Renal cortical epithelial cell (primary cell): Measurements from ENCODE around the gene TMEM92. TPM values are rescaled to one million over a fixed set of nuclear protein-coding genes. Genes with fewer than 3 reads are reported as not detected.
A peak's percentile ranks its signal among the peaks of the same experiment; 100 is the strongest.
"Not testable (repeated sequence)": the region's sequence is repeated elsewhere in the genome, so short reads cannot be mapped to it uniquely, and the experiment has no call there.

ENCODE experiments used
- DNase-seq: peaks from one replicate; pipeline ENCODE4 v3.0.0-alpha.2; 2011; ENCODE audit warnings: low read depth
- total RNA-seq: library from RNA; depleted of rRNA; stranded (reverse); fragments of >200 nt; gene quantifications from 2 replicates; pipeline ENCODE4 v1.2.3, GENCODE V29; 2014

The TMEM92 gene
- total RNA-seq, 1 donor from 2014 or later = 2.3 TPM

DNA sequence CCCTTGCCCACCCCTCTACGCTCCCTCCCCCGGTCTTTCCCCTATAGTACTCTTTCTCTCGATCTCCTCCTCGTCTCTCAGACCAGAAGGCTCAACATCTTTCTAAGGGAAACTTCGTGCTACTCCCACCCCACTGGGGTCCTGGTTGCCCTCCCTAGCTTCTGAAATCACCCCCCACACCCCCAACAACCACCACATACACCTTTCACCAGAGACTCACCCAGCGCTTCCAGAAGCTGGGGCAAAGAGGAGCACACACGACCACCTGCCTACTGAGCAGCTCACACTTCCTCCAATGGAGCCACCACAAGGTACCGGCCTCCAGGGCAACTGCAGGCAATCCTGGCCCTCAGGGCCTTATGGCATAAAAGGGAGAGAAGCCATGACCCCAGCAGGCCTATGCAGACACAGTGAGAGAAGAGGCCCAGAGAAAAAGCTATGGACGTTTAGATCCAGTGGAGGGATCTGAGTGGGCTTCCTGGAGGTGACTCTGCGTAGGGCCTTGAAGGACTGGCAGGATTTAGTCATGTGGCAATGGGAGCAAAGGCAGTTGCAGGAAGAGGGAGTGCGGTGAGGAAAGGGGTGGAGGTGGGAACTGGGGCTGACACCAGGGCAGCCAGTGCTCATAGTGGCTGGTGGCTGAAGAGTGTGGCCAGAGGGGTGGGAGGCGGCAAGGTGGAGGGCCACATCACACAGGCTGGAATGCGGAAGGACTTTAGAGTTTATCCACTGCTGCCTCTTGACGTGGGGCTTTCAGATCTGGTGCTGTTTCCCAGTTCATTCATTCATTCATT, 12.1 kb upstream of the TMEM92 start:
- DNase-seq = no peak

DNA sequence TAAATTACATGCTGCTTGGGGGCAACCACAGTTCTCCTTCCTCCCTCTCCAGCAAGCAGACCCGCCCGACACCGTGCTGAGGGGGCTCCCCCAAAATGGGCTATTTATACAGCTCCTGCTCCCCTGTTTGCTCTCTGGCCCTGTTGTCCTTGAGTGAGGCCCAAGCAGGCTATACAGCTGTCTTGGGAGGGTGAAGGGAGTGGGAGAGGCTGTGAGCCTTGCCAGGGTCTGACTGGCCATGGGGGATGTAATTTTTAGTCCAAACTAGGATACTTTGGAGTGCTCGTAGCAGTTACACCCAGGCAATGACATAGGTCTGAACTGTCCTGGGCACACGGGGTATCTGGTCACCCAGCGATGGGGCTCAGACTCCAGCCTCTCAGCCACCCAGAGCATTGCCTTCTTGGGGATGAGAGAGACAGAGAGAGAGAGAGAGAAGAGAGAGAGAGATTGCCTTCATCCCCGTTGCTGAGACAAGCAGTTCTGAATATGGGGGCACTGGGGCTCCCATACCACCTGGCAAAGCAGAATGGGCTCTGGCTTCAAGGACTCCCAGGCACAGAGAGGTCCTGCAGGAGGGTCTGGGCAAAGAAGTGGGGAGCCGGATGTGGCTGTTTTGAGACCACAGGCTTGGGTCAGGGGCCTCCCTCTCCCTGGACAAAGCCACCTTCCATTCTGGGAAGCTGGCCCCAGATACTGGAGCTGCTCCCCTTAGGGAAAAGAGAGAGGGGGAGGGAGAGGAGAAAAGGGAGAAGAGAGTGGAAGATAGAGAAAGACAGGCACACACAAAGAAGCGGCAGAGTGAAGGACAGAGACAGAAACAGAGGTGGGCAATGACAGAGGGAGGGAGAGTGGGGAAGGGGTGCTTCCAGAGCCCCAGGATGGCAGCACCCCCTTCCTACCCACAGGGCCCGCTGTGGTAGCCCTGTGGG, 10.7 kb upstream of the TMEM92 start:
- DNase-seq = no peak

DNA sequence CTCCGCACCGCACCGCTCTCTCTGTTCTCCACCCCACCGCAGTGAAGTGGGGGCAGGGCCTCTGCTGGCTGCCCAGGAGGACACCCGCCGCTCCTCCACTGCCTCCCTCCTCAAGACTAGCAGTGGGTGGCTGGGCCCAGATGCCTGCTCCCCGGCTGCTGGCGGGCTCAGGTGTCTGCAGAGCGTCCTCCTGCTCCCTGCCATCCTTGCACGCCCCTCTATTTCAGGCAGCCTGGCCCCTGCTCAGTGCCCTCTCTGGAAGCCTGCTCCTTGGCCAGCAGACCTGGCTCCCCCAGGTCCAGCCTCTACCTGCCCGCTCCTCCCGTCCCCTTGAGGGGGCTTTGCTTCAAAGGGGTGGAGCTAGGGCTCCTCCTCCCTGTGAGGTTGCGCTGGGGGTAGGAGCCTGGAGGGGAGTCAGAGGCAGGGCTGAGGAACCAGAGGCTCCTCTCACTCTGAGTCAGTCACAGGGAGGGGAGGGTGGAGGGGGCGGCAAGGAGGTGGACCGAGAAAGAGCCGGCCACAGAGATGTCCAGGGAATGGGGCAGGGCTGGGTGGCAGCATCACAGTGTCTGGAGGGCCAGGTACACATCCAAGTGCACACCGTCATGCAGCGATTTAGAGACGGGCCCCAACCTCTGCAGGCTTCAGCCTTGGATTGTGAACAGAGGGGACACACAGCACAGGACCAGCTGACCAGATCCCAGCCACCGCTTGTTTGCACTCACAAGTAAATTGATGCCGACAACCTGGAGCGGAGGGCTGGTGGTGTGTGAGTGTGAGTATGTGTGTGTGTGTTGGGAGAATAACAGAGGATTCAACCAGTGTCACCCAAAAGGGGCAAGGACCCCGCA, 9.8 kb upstream of the TMEM92 start:
- no peak for DNase-seq

DNA sequence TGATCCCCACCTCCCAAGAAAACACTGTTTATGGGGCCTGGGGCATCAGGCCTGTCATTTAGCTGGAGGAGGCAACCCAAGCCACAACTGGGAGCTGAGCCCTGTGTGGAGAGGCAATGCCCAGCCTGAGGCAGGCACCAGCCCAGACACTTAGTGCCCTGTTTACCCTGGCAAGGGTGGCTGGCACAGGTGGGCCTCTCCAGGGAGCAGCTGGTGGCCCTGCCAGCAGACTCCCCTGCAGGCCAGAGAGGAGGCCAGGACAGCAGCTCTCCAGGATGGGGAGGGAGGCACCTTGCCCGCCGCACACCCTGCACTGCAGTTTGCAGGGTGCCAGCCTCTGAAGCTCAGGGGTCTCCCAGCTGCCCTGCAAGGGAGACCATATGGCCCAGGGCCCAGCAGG, 9.1 kb upstream of the TMEM92 start:
- DNase-seq = no peak

DNA sequence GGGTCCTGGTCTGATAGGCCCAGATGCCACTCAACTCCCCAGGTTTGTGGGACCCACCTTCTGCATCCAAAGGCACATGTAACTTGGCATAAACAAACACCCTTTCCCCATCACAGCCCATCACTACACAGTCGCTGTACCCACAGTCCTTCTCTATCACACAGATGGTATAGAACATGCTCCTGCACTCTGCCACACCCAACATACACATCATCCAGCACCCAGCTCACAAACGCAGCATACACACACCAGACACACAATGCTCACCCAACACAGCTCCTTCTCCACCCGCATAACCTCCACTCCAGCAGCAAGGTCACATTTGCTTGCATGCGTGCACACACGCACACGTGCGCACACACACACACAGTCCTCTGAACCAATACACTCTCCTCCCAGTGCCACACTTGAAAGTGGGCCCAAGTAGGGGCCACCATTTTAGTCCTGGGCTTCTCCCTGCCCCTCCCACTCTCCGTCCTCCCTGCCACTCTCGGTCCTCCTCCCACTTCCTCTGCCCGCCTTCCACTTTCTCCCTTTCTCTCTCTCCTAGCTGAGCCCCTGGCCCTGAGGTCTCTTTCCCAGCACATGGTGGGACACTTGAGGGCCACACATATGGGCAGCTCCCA, 8.5 kb upstream of the TMEM92 start:
- no peak for DNase-seq

DNA sequence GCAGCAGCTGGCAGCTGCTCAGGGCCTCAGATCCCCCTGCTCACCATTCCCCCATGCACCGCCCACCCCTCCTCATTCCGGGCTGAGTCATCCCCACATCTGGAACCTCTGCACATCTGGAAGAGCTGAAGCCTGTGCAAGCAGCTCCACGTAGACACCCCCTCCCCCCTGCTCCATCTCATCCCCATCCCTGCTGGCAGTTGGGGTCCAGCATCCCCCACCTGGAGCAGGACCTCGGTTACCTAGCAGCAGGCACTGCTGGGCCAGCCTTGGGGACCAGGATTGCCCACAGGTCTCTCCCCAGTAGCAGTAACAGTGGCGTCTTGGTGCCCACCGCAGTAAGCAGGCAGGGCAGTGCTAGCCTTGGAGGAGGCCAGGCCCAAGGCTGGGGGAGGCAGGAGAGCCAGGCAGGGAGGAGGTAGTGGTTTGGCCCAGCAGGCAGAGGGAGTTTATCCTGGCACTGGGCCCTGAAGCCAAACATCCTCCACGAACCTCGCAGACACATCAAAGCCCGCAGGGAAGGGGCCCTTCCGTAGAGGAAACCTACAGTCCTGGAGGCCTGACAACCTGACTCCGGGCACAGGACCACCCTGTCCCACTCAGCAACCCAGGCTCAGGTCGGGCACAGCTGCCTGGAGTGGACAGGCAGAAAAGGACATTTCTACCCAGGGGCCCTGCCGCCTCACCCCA, 7.7 kb upstream of the TMEM92 start:
- DNase-seq = peak; percentile 43

DNA sequence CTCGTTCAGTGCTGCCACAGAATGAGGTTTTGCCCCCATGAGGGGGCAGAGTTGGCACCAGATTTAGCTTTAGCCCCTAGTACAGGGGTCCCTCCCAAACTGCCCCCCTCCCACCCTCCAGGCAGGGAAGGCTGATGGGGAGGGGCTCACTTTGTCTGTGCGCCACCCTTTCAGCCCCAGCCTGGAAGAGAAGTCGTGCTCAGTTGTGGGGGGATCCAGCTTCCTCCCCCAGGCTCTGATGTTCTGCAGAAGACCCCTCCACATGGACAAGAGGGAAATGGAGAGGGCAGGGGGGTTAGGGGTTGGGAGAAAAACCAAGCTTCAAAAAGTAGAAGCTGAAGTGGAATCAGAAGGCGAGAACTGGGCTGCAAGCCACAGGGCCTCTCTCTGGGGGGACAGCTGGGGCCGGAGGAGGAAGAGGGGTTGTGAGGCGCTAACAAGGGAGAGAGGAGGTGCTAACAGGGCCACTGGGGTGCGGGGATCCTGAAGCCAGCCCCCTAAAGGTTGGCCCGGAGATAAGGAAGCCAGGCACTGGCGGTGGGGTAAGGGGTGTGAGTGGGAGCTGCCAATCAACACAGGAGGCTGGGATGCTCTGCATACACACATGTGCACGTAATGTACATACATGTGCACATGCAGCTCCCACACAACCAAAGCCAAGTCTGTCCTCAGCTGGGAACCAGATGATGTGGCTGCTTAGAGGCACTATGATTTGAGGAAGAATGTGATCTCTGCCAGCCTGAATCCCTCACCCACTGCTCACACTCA, 7.0 kb upstream of the TMEM92 start:
- no peak for DNase-seq

DNA sequence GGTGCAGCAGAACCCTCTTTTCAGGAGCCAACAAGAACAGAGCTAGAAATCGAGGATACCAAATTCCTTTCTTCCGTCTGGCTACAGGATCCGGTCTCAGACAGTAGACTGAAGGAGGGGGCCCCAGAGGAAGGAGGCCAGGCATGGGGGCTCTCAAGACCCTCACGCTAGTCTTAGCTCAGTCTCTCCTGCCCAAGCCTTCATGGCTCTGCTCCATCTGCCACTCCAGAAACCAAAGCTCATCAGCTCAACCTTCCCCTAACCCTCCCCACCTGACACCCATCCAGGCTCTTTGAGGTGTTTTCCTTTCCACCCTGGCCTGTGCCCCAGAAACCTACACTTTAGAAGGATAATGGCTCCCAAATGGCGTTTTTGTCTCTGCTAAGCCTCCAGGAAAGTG, 6.2 kb upstream of the TMEM92 start:
- no peak for DNase-seq

DNA sequence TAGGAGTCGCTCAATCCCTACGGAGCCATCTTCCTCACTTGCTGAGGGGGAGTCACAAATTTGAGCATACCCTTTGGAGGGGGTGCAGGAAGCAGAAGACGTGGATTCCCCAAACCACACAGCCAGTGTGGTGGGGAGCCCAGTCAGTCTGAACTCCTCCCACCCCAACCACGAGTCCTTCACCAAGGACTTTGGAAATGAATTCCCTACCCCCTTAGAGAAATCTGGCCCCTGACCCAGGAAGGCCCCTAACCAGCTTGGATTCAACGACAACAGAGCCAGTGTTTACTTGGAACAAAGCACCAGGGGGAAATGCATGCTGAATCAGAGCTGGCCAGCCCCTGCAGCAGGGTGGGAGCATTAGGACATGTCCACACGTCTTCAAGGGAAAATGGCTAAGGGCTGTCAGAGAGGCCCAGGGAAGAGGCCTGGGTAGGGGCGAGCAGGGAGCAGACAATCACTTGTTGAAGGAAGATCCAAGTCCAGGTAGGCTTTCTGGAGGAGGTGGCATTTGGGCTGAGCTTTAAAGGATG, 5.5 kb upstream of the TMEM92 start:
- DNase-seq = no peak

DNA sequence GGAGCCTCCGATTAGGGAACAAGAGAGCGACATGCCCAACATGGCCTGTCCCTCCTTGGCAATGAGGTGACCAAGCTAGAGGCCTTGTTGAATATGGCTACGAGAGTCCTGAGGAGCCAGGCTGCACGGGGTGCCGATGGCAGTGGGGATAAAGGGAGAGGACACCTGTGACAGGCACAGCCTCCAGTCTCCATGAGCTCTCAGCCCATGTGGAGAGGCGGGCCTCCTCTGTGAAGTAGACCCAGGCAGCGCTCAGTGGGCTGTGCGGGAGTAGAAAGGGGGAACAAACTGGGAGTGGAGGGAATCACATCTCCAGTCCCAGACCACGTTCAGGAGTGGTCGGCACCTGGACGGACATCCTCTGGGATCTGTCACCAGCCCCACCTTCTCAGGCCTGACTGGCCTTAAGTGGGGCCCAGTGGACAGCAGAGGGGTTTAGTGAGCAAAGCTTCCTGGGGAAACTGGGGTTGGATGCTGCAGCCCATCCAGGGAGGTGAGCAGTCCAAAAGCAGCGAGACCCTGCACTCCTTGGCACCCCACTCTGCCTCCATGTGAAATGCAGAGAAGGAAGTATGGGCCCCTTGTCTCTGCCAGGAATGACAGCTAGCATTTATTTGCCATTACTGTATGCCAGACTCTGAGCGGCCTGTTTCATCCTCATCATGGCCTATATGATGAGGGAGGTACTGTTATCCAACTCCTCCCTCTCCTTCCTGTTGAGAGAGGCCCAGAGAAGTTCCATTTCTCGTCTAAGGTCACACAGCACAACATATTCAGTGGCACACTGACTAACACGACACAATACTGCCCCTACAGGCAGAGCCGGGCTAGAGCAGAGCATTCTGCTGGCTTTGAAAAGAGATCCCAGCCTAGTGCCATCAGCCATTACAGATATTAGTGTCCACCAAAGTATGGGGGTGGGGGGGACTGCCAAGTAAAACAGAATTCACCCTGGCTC, 4.5 kb upstream of the TMEM92 start:
- DNase-seq = peak; percentile 59

DNA sequence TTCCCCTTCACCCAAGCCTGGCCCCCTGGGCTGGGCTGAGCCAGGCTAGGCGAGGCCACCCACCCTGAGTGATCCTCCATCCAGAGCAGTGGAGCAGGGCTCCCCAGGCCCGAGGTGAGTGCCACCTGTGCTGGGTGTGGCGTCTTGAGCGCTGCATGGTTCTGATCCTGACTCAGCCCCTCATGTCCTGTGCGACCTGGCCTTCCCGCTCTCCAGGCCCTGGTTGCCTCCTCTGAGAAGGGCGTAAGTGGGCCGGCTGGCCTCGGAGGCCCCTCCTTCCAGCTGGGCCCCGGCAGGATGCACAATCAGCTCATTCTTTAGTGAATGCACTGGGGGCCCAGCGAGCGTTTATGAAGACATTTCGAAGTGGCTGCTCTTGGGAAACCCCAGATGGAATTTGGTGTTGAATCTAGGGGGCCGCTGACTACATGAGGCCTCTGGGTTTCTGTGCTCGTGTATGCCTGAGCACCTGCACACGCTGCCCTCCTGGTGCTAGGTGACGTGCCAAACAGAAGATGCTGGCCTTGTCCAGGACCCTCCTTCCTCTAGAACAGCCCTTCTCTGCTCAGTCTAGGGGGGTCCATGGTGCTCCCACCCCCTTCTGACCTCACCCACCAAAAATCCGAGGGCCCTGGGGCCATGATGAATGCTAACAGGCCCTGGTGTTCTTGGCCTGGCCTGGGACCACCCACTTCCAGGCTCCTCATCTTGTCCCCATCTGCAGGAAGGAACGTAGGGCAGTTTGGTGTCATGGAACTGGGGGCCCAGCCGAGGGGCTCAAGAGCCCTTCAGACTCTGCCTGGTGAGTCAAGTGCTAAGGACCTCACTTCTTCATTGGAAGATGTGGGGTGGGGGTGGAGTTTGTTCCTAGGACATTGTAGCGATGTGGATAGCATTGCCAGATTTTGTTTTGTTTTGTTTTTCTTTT, 3.6 kb upstream of the TMEM92 start:
- DNase-seq = no peak

DNA sequence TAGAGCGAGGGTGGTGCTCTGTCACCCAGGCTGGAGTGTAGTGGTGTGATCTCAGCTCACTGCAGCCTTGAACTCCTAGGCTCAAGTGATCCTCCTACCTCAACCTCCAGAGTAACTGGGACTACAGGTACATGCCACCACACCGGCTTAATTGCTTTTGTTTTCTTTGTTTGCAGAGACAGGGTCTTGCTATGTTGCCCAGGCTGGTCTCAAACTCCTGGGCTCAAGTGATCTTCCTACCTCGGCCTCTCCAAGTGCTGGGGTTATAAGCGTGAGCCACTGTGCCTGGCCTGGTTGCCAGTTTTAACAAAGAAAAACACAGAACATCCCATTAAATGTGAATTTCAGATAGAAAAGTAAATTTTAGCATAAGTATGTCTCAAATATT, 2.9 kb upstream of the TMEM92 start:
- DNase-seq = not testable (repeated sequence)

DNA sequence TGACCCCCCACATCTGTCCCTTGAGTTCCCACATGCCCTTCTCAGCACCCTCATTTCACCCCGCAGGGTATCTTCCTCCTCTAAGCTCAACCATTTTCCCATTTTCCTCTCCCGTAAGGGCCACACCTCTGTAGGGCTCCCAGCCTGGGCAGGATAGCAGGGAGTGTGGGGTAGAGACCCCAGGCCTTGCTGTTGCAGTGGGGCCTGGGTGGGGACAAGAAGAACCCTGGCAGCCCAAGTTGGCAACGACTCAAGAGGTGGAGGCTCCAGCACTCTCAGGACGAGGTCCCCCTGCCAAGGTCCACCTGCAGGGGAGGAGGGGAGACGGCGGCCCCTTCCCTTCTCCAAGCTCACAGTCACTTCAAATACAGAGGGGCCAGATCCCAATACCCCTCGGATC, 2.0 kb upstream of the TMEM92 start:
- DNase-seq = no peak

DNA sequence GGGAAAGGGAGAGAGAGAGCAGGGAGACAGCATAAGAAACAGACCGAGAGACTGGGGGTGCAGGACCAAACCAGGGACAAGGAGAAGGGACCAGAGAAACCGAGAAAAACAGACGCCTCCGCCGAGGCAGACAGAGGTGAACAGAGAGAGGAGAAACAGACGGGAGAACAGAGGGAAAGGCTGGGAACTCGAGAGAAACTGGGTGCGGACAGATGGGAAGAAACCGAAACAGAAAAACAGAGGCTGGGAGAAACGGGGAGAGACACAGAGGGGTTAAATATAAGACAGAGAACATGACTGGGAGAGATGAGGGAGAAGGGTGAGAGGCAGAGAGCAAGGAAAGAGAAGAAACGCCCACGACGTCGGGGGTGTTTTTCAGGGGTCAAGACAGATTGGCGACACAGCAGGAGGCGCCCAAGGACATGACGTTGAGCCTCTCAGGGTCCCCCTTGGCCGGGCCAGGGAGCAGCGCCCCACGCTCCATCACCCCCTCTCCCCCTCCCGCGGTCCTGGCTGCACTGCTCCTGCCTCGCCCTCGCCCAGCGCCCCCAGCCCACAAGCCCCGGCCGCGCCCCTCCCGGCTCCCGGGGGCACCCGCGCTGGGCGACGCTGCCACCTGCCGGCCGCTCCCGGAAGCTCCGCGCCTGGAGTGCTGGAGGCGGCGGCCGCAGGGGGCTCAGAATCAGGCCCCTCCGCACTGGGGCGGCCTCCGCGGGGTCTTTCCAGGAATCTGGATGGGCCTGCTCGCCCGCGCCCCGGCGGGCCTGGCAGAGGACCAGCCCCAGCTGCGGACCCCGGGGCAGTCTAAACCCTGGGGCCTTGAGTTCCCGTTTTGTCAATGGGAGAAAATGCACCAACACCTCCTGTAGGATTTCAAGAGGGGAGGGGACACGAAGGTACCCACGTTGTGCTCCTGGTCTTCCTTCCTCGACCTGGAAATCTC, 1.3 kb upstream of the TMEM92 start:
- no peak for DNase-seq

DNA sequence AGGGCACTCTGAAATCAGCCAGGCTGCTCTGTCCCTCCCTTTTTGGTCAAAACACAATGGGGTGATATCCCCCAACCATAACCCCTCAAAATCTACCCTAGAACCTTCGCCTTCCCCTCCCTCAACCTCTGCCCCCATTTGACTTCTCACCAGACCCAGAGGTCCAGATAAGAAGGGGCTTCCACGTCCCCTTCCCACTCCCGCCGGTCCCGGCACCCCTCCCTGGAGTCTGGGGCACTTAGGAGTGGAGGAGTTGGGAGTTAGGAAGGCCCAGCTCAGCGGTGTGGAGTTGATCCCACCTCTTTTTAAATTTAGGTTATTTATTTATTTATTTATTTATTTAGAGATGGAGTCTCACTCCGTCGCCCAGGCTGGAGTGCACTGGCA, 619 bp upstream of the TMEM92 start:
- no peak for DNase-seq

DNA sequence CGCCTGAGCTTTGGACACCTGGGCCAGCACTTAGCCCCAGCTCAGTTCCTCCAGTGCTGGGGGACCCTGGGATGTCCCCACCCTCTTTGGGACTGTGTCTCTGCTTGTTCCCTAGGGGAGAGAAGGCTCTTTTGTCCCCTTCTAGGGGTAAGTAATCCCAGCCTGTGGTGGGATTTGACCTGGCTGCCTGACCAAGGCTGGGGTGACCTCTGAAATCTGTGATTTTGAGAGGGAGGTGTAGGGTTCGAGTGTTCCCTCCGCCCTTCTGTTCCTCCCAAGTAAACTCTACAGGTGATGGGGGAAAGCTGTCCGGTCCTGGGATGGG, 593 bp downstream of the TMEM92 start:
- DNase-seq = no peak

DNA sequence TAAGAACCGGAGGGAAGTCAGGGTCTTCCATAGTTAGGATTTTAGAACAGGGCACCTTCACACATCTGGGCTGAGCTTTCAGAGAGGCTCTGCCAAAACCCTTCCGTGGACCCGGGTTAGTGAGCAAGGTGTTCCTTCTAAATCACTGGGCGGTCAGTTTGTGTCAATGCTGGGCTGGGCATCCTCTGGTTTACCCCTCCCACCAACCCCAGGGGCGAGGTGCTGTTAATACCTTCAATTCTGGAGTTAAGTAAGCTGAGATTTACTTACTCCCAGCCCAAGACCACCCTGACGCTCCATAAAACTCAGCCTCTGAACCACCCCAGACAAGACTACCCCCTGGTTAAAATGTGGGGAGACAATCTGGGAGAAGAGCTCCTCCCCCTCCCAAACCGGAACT, 1.0 kb downstream of the TMEM92 start:
- no peak for DNase-seq
